ENCODE measurements around the gene FLNB. TPM values are rescaled to one million over a fixed set of nuclear protein-coding genes. Genes with fewer than 3 reads are reported as not detected.
A peak's percentile ranks its signal among the peaks of the same experiment; 100 is the strongest.

FLNB gene
- polyA plus RNA-seq, 4 donors = 137 to 335 (median 205) TPM

DNA sequence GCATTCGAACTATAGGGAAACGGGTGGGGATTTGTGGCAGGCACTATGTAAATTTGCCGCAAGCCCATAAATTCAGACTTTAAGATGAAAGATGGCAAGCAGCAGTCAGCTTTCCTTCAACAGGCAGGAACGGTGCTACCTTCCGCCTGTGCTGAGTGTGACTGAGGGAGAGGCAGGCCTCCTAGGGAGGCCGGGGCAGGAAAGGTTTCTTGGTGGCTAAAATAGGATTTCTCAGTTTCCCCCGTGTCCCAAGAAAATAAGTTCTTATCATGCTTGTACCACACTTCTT lies 12.5 kb downstream of the FLNB start:
- Histone ChIP-seq H3K4me3 (ENCODE audit: low read depth in 1 of 3, low read length in 3 of 3) (no peak overlapping the region), H3K36me3 (ENCODE audit: control insufficient read depth in 3 of 3, insufficient read depth in 2 of 3, low read depth in 1 of 3, low read length in 3 of 3) (peaks cover 0 to 28% (median 0%) of the 10 kb centered on the region in 3 donors), H3K27me3 (ENCODE audit: control insufficient read depth in 3 of 3, insufficient read depth in 3 of 3, low read length in 3 of 3) (no peaks in the 10 kb centered on the region), H3K4me1 (ENCODE audit: control insufficient read depth in 3 of 3, insufficient read depth in 2 of 3, low read depth in 1 of 3, low read length in 2 of 3) (peaks cover 8 to 61% (median 16%) of the 10 kb centered on the region in 3 donors), H3K9me3 (ENCODE audit: control insufficient read depth in 2 of 2, insufficient read depth in 1 of 2, low read depth in 1 of 2, low read length in 1 of 2) (no peaks in the 10 kb centered on the region), H3K27ac (ENCODE audit: low read depth in 1 of 3, low read length in 2 of 3) (peak overlapping the region in 2 of 3 donors; percentile 32 to 41)
- no peak for DNase-seq
- 49 to 64% (median 60%) methylated on average over 7 of the region's 7 CpGs for WGBS, 3 donors
- FAIRE-seq = no peak

DNA sequence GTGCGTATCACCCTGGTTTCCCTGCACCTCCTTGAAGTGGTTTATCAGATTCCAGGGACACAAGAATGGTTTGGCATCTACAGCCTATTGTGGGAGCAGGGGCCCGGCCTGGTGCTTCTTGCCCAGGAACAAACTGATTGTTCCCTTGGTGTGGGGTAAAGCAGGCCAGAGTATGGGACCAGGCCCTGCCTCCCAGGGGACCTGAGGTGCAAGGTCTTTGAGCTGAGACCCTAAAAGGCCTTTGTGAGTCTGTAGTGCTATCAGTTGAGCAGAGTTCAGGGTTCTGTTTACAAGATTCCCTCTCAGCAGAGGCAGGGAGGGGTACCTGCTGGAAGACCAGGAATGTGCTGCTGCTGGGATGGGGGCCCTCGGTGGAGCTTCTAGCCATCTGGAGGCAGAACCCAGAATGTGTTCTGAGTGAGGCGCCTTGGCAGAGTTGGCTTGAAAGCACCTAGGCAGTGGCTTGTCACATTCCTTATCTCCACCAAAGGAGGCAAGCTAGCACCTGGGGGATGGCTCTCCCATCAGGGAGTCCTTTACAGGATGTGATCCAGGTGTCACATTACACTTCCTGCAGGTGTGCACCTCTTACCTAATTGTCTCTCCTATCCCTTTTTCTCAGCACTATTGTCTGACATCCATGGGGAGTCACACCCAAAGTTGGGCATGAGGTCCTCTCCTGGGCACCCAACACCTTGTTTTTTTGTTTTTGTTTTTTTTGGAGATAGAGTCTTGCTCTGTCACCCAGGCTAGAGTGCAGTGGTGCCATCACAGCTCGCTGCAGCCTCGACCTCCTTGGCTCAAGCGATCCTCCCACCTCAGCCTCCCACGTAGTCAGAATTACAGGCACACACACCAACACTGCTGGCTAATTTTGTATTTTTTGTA lies 13.1 kb downstream of the FLNB start:
- Histone ChIP-seq H3K9me3 (ENCODE audit: control insufficient read depth in 2 of 2, insufficient read depth in 1 of 2, low read depth in 1 of 2, low read length in 1 of 2) (no peaks in the 10 kb centered on the region), H3K36me3 (ENCODE audit: control insufficient read depth in 3 of 3, insufficient read depth in 2 of 3, low read depth in 1 of 3, low read length in 3 of 3) (peaks cover 0 to 30% (median 0%) of the 10 kb centered on the region in 3 donors), H3K27me3 (ENCODE audit: control insufficient read depth in 3 of 3, insufficient read depth in 3 of 3, low read length in 3 of 3) (no peaks in the 10 kb centered on the region), H3K4me3 (ENCODE audit: low read depth in 1 of 3, low read length in 3 of 3) (no peak overlapping the region), H3K27ac (ENCODE audit: low read depth in 1 of 3, low read length in 2 of 3) (peak overlapping the region in 2 of 3 donors; percentile 32 to 41), H3K4me1 (ENCODE audit: control insufficient read depth in 3 of 3, insufficient read depth in 2 of 3, low read depth in 1 of 3, low read length in 2 of 3) (peaks cover 8 to 62% (median 16%) of the 10 kb centered on the region in 3 donors)
- DNase-seq (peak; percentile 29 to 67), FAIRE-seq (no peak)
- WGBS, 3 donors = 51 to 75% (median 61%) methylated on average over 8 of the region's 8 CpGs

DNA sequence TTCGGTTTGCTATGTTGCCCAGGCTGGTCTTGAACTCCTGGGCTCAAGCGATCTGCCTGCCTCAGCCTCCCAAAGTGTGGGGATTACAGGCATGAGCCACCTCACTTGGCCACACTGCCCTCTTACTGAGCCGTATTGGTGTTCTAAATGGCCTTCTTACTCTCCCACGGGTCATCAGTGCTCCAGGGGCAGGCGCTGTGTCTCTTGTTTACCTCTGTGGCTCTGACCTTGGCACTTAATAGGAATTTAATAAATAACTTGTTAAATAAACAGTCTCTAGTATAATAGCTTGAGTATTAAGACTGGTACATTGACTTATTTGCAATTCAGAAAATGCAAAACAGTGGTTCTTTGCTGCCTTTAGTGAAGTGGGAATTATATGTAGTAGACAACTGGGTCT lies 13.7 kb downstream of the FLNB start:
- peaks cover 0 to 33% (median 0%) of the 10 kb centered on the region in 3 donors for H3K36me3 ChIP-seq (ENCODE audit: control insufficient read depth in 3 of 3, insufficient read depth in 2 of 3, low read depth in 1 of 3, low read length in 3 of 3)
- H3K27ac ChIP-seq (ENCODE audit: low read depth in 1 of 3, low read length in 2 of 3) = peak overlapping the region in 1 of 3 donors; percentile 1
- H3K9me3 ChIP-seq (ENCODE audit: control insufficient read depth in 2 of 2, insufficient read depth in 1 of 2, low read depth in 1 of 2, low read length in 1 of 2) = no peaks in the 10 kb centered on the region
- 43 to 67% (median 46%) methylated on average over 5 of the region's 5 CpGs for WGBS, 3 donors
- no peak for DNase-seq
- peaks cover 8 to 63% (median 16%) of the 10 kb centered on the region in 3 donors for H3K4me1 ChIP-seq (ENCODE audit: control insufficient read depth in 3 of 3, insufficient read depth in 2 of 3, low read depth in 1 of 3, low read length in 2 of 3)
- H3K27me3 ChIP-seq (ENCODE audit: control insufficient read depth in 3 of 3, insufficient read depth in 3 of 3, low read length in 3 of 3) = no peaks in the 10 kb centered on the region
- FAIRE-seq = no peak
- H3K4me3 ChIP-seq (ENCODE audit: low read depth in 1 of 3, low read length in 3 of 3) = no peak overlapping the region

DNA sequence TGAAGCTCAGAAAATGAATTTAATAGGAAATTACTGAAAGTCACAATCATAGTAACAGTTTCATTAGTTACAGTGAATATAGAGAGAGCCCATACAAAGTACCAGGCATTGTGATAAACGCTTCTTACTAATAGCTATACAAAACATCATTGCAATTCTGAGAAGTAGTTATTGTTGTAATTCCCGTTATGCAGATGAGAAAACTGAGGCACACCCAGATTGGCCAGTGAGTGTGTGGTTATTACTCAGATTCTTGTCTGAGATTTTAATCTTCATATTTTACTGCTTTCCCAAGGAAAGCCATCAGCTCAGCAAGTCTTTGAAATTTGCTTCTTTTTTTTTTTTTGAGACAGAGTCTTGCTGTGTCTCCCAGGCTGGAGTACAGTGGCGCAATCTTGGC lies 14.3 kb downstream of the FLNB start:
- no peaks in the 10 kb centered on the region for H3K27me3 ChIP-seq (ENCODE audit: control insufficient read depth in 3 of 3, insufficient read depth in 3 of 3, low read length in 3 of 3)
- DNase-seq (no peak), FAIRE-seq (no peak)
- H3K36me3 ChIP-seq (ENCODE audit: control insufficient read depth in 3 of 3, insufficient read depth in 2 of 3, low read depth in 1 of 3, low read length in 3 of 3) = peaks cover 0 to 36% (median 0%) of the 10 kb centered on the region in 3 donors
- no peak overlapping the region for H3K27ac ChIP-seq (ENCODE audit: low read depth in 1 of 3, low read length in 2 of 3)
- H3K9me3 ChIP-seq (ENCODE audit: control insufficient read depth in 2 of 2, insufficient read depth in 1 of 2, low read depth in 1 of 2, low read length in 1 of 2) = no peaks in the 10 kb centered on the region
- H3K4me3 ChIP-seq (ENCODE audit: low read depth in 1 of 3, low read length in 3 of 3) = no peak overlapping the region
- peaks cover 8 to 59% (median 16%) of the 10 kb centered on the region in 3 donors for H3K4me1 ChIP-seq (ENCODE audit: control insufficient read depth in 3 of 3, insufficient read depth in 2 of 3, low read depth in 1 of 3, low read length in 2 of 3)
- 72 to 82% (median 75%) methylated on average over 3 of the region's 3 CpGs for WGBS, 3 donors

DNA sequence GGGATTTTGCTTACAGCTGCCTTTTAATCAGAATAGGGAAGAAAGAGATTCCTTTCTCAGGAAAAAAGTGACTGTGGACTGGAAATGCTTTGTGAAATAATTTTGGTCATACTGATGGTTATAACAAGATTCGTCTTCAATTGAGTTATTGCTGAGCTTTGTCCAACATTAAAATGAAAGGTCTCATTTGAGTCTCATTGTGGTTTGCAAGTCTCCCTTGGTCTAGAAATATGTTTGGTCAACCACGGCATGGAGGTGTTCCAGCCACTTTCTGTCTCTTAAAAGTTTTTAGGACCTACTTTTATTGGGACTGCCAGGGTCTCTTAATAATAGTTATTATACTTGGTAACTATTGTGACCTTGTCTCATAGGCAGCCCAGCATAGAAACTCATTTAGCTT lies 15.3 kb downstream of the FLNB start:
- no peak for FAIRE-seq
- H3K27ac ChIP-seq (ENCODE audit: low read depth in 1 of 3, low read length in 2 of 3) = no peak overlapping the region
- 63 to 84% (median 65%) methylated on average over 2 of the region's 2 CpGs for WGBS, 3 donors

GRCh38 chr3:58025406-58025805 lies 17.2 kb downstream of the FLNB start:
- Histone ChIP-seq H3K4me3 (ENCODE audit: low read depth in 1 of 3, low read length in 3 of 3) (no peak overlapping the region), H3K27me3 (ENCODE audit: control insufficient read depth in 3 of 3, insufficient read depth in 3 of 3, low read length in 3 of 3) (no peaks in the 10 kb centered on the region), H3K27ac (ENCODE audit: low read depth in 1 of 3, low read length in 2 of 3) (peak overlapping the region in 1 of 3 donors; percentile 21), H3K36me3 (ENCODE audit: control insufficient read depth in 3 of 3, insufficient read depth in 2 of 3, low read depth in 1 of 3, low read length in 3 of 3) (peaks cover 0 to 31% (median 0%) of the 10 kb centered on the region in 3 donors), H3K4me1 (ENCODE audit: control insufficient read depth in 3 of 3, insufficient read depth in 2 of 3, low read depth in 1 of 3, low read length in 2 of 3) (peaks cover 0 to 31% (median 12%) of the 10 kb centered on the region in 3 donors), H3K9me3 (ENCODE audit: control insufficient read depth in 2 of 2, insufficient read depth in 1 of 2, low read depth in 1 of 2, low read length in 1 of 2) (no peaks in the 10 kb centered on the region)
- no peak for DNase-seq
- WGBS, 3 donors = 58 to 73% (median 70%) methylated on average over 5 of the region's 5 CpGs
- no peak for FAIRE-seq

More for the DNA sequence above, 15.3 kb downstream of the FLNB start:
- Histone ChIP-seq H3K4me3 (ENCODE audit: low read depth in 1 of 3, low read length in 3 of 3) (no peak overlapping the region), H3K9me3 (ENCODE audit: control insufficient read depth in 2 of 2, insufficient read depth in 1 of 2, low read depth in 1 of 2, low read length in 1 of 2) (no peaks in the 10 kb centered on the region), H3K4me1 (ENCODE audit: control insufficient read depth in 3 of 3, insufficient read depth in 2 of 3, low read depth in 1 of 3, low read length in 2 of 3) (peaks cover 7 to 50% (median 16%) of the 10 kb centered on the region in 3 donors), H3K27me3 (ENCODE audit: control insufficient read depth in 3 of 3, insufficient read depth in 3 of 3, low read length in 3 of 3) (no peaks in the 10 kb centered on the region), H3K36me3 (ENCODE audit: control insufficient read depth in 3 of 3, insufficient read depth in 2 of 3, low read depth in 1 of 3, low read length in 3 of 3) (peaks cover 0 to 35% (median 0%) of the 10 kb centered on the region in 3 donors)
- no peak for DNase-seq

DNA sequence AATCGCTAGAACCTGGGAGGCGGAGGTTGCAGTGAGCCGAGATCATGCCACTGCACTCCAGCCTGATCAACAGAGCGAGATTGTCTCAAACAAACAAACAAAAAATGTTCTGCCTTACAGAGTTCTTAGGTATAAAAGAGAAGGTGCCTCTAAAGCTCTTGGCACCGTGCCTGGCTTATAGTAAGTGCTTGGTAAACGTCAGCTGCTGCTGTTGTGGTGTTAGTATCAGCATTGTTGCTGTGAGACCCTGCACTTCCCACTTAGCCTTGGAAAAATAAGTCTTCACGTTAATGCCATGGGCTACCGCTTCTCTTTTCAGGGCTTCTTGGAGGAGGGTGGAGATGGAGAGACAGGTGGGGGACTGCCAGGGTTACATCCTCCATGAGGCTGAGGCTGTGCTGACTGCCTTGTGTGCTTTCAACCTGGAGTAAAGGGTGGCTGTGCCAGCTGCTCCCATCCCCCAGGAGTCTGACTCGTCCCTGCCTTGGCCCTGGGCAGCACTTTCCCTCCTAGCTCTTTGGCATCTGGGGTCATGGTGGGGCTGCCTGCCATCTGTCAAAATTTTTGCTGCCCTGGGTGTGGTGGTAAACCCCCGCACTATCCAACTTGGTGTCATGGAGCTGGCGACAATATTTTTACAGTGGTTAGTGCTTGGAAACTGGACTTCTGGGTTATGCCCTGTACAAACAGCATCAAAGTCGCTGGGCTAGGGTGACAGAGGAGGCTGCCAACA lies 17.8 kb downstream of the FLNB start:
- Histone ChIP-seq H3K36me3 (ENCODE audit: control insufficient read depth in 3 of 3, insufficient read depth in 2 of 3, low read depth in 1 of 3, low read length in 3 of 3) (peaks cover 0 to 34% (median 0%) of the 10 kb centered on the region in 3 donors), H3K27ac (ENCODE audit: low read depth in 1 of 3, low read length in 2 of 3) (peak overlapping the region in 2 of 3 donors; percentile 21 to 48), H3K9me3 (ENCODE audit: control insufficient read depth in 2 of 2, insufficient read depth in 1 of 2, low read depth in 1 of 2, low read length in 1 of 2) (no peaks in the 10 kb centered on the region), H3K4me1 (ENCODE audit: control insufficient read depth in 3 of 3, insufficient read depth in 2 of 3, low read depth in 1 of 3, low read length in 2 of 3) (peaks cover 0 to 25% (median 11%) of the 10 kb centered on the region in 3 donors), H3K4me3 (ENCODE audit: low read depth in 1 of 3, low read length in 3 of 3) (no peak overlapping the region), H3K27me3 (ENCODE audit: control insufficient read depth in 3 of 3, insufficient read depth in 3 of 3, low read length in 3 of 3) (no peaks in the 10 kb centered on the region)
- peak in 1 of 2 donors; percentile 40 for DNase-seq
- FAIRE-seq = no peak
- WGBS, 3 donors = 26 to 55% (median 39%) methylated on average over 12 of the region's 12 CpGs

- WGBS, 3 donors = 50 to 73% (median 63%) methylated on average over 7 of the region's 7 CpGs
- Histone ChIP-seq H3K27me3 (ENCODE audit: control insufficient read depth in 3 of 3, insufficient read depth in 3 of 3, low read length in 3 of 3) (no peaks in the 10 kb centered on the region), H3K27ac (ENCODE audit: low read depth in 1 of 3, low read length in 2 of 3) (peak overlapping the region in 1 of 3 donors; percentile 48), H3K36me3 (ENCODE audit: control insufficient read depth in 3 of 3, insufficient read depth in 2 of 3, low read depth in 1 of 3, low read length in 3 of 3) (peaks cover 0 to 34% (median 0%) of the 10 kb centered on the region in 3 donors), H3K4me1 (ENCODE audit: control insufficient read depth in 3 of 3, insufficient read depth in 2 of 3, low read depth in 1 of 3, low read length in 2 of 3) (peaks cover 0 to 19% (median 6%) of the 10 kb centered on the region in 3 donors), H3K9me3 (ENCODE audit: control insufficient read depth in 2 of 2, insufficient read depth in 1 of 2, low read depth in 1 of 2, low read length in 1 of 2) (no peaks in the 10 kb centered on the region), H3K4me3 (ENCODE audit: low read depth in 1 of 3, low read length in 3 of 3) (no peak overlapping the region)
- FAIRE-seq (no peak), DNase-seq (no peak)
Observed at GRCh38 chr3:58026598-58026997, 18.4 kb downstream of the FLNB start.
